BE2C (cell line): ENCODE data around the gene KCNRG.
"Not testable (repeated sequence)": the region's sequence is repeated elsewhere in the genome, so short reads cannot be mapped to it uniquely, and the experiment has no call there.

Experiments
- DNase-seq: peaks from one replicate; pipeline ENCODE4 v3.0.0-alpha.2; 2020
- H3K27me3 ChIP-seq: fragments of 250-450 bp; sonication (Bioruptor Pico); 2 replicates; pipeline ENCODE4 v1.5.1; 2020; ENCODE audit warnings: mild to moderate bottlenecking
- H3K36me3 ChIP-seq: fragments of 250-450 bp; sonication (Bioruptor Pico); 2 replicates; pipeline ENCODE4 v1.5.1; 2020; ENCODE audit warnings: mild to moderate bottlenecking
- H3K4me1 ChIP-seq: fragments of 250-450 bp; sonication (Bioruptor Pico); 2 replicates; pipeline ENCODE4 v1.5.1; 2020
- H3K4me3 ChIP-seq: 2 replicates; pipeline ENCODE4 v1.5.1; 2011; ENCODE audit warnings: low read depth, low read length
- H3K9me3 ChIP-seq: fragments of 250-450 bp; sonication (Bioruptor Pico); 2 replicates; pipeline ENCODE4 v1.5.1; 2020
- TF ChIP-seq, protein P1 (sequence below): IDR thresholded peaks from 2 replicates; pipeline ENCODE4 v1.5.1; 2012; ENCODE audit warnings: mild to moderate bottlenecking, low read depth, low read length

The KCNRG gene

GRCh38 chr13:49980266-49980665 is 35.0 kb upstream of the KCNRG start:
- TF ChIP-seq, protein P1, sequence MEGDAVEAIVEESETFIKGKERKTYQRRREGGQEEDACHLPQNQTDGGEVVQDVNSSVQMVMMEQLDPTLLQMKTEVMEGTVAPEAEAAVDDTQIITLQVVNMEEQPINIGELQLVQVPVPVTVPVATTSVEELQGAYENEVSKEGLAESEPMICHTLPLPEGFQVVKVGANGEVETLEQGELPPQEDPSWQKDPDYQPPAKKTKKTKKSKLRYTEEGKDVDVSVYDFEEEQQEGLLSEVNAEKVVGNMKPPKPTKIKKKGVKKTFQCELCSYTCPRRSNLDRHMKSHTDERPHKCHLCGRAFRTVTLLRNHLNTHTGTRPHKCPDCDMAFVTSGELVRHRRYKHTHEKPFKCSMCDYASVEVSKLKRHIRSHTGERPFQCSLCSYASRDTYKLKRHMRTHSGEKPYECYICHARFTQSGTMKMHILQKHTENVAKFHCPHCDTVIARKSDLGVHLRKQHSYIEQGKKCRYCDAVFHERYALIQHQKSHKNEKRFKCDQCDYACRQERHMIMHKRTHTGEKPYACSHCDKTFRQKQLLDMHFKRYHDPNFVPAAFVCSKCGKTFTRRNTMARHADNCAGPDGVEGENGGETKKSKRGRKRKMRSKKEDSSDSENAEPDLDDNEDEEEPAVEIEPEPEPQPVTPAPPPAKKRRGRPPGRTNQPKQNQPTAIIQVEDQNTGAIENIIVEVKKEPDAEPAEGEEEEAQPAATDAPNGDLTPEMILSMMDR, result no peak
- DNase-seq, result no peak
- Histone ChIP-seq H3K27me3 (no peaks in the 10 kb centered on the region), H3K4me3 (no peak overlapping the region), H3K36me3 (no peaks in the 10 kb centered on the region), H3K4me1 (no peaks in the 10 kb centered on the region), H3K9me3 (no peaks in the 10 kb centered on the region)

DNA sequence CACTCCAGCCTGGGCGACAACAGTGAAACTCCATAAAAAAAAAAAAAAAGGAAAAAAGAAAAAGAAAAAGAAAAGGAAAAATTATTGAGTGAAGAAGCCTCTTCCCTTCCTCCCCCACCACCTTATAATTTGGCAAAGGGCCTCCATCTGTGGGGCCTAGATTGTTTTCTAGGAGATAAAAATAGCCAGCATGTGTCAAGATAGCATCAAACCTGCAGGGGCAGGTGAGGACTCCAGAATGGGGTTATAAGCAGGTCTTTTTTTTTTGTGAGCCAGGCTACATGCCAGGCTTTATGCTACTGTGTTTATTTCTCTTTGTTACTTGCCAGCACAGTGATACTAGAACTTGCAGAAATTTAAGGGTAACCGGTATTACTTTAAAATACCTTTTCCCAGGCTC is 30.1 kb upstream of the KCNRG start:
- Histone ChIP-seq H3K9me3 (no peaks in the 10 kb centered on the region), H3K36me3 (no peaks in the 10 kb centered on the region), H3K4me1 (no peaks in the 10 kb centered on the region), H3K27me3 (no peaks in the 10 kb centered on the region), H3K4me3 (no peak overlapping the region)
- no peak for DNase-seq
- TF ChIP-seq, protein P1, result no peak

GRCh38 chr13:49986471-49986870 is 28.8 kb upstream of the KCNRG start:
- Histone ChIP-seq H3K9me3 (no peaks in the 10 kb centered on the region), H3K4me3 (no peak overlapping the region), H3K36me3 (no peaks in the 10 kb centered on the region), H3K4me1 (no peaks in the 10 kb centered on the region), H3K27me3 (no peaks in the 10 kb centered on the region)
- DNase-seq, result no peak
- TF ChIP-seq, protein P1, result no peak

- H3K9me3 ChIP-seq, H3K4me3 ChIP-seq, H3K27me3 ChIP-seq, H3K36me3 ChIP-seq, H3K4me1 ChIP-seq, DNase-seq: not testable (repeated sequence)
Measured at GRCh38 chr13:49990612-49991011, 24.6 kb upstream of the KCNRG start.

DNA sequence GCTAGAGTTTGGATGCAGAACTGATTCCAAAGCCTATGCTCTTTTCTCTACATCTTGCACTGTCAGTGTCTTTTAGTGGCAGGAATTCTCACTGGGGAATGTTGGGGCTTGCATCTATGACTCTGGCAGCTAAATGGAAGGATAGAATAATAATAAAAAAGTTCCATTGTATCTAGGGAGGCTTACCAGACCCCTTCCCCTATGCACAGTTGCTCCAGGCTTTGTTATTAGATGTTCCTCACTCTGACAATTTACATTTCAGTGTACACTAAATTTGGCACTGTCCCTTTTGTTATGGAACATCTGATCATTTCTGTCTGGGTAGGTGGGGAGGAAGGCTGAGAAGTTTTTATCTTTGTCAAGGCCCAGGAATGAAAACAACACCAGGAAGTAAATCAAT is 22.1 kb upstream of the KCNRG start:
- no peak for DNase-seq
- peaks cover 4% of the 10 kb centered on the region for H3K36me3 ChIP-seq
- no peak overlapping the region for H3K4me3 ChIP-seq
- no peaks in the 10 kb centered on the region for H3K4me1 ChIP-seq
- TF ChIP-seq, protein P1, result no peak
- no peaks in the 10 kb centered on the region for H3K9me3 ChIP-seq
- H3K27me3 ChIP-seq, result no peaks in the 10 kb centered on the region

- DNase-seq, result no peak
- TF ChIP-seq, protein P1, result no peak
- Histone ChIP-seq H3K27me3 (no peaks in the 10 kb centered on the region), H3K4me1 (no peaks in the 10 kb centered on the region), H3K36me3 (peaks cover 9% of the 10 kb centered on the region), H3K4me3 (no peak overlapping the region), H3K9me3 (no peaks in the 10 kb centered on the region)
Measured at GRCh38 chr13:49993666-49994065, 21.6 kb upstream of the KCNRG start.

GRCh38 chr13:49995625-49996101 is 19.6 kb upstream of the KCNRG start:
- H3K27me3 ChIP-seq, result no peaks in the 10 kb centered on the region
- no peak for DNase-seq
- H3K9me3 ChIP-seq, result no peaks in the 10 kb centered on the region
- H3K36me3 ChIP-seq, result peaks cover 21% of the 10 kb centered on the region
- TF ChIP-seq, protein P1, result no peak
- peak overlapping the region; percentile 76 for H3K4me3 ChIP-seq
- no peaks in the 10 kb centered on the region for H3K4me1 ChIP-seq
